C4-2B (cell line): ENCODE results near the gene TRHDE.

Experiments
- ZFX ChIP-seq: fragments of 450-650 bp; IDR thresholded peaks from 2 replicates; pipeline ENCODE4 v1.6.1; 2017
- TF ChIP-seq, protein P1 (sequence below): fragments of 450-650 bp; conservative IDR thresholded peaks from 2 replicates; pipeline ENCODE4 v1.5.1; 2017; ENCODE audit warnings: mild to moderate bottlenecking

DNA sequence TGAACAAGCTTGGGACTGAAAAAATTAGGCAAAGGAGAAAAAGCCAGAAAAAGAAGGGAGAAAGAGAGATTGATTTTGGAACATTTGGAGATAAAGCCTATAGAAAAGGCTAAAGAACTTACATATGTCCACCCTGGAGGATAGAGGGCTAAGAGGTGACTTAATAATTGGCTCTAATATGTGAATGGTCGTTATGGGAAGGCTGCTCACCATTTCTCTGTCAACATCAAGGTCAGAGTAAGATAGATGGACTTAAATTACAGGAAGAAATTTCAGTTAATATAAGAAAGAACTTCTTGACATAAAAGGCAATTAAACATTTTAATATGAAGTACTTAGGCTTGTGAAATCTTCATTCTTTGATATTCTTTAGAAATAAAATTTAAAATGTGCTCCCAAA lies 238.6 kb downstream of the TRHDE start:
- TF ChIP-seq, protein P1, sequence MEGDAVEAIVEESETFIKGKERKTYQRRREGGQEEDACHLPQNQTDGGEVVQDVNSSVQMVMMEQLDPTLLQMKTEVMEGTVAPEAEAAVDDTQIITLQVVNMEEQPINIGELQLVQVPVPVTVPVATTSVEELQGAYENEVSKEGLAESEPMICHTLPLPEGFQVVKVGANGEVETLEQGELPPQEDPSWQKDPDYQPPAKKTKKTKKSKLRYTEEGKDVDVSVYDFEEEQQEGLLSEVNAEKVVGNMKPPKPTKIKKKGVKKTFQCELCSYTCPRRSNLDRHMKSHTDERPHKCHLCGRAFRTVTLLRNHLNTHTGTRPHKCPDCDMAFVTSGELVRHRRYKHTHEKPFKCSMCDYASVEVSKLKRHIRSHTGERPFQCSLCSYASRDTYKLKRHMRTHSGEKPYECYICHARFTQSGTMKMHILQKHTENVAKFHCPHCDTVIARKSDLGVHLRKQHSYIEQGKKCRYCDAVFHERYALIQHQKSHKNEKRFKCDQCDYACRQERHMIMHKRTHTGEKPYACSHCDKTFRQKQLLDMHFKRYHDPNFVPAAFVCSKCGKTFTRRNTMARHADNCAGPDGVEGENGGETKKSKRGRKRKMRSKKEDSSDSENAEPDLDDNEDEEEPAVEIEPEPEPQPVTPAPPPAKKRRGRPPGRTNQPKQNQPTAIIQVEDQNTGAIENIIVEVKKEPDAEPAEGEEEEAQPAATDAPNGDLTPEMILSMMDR = no peak
- no peak for TF ChIP-seq ZFX
